HG03060 (cell line): ENCODE results near the gene ACACA.

Source experiments
- ATAC-seq: cut with Tn5 transposase; IDR thresholded peaks from one replicate; pipeline ENCODE4 v1.9.1; 2021; ENCODE audit warnings: low read depth, moderate number of reproducible peaks; ENCODE audit not compliant: unreplicated experiment

Gene ACACA

DNA sequence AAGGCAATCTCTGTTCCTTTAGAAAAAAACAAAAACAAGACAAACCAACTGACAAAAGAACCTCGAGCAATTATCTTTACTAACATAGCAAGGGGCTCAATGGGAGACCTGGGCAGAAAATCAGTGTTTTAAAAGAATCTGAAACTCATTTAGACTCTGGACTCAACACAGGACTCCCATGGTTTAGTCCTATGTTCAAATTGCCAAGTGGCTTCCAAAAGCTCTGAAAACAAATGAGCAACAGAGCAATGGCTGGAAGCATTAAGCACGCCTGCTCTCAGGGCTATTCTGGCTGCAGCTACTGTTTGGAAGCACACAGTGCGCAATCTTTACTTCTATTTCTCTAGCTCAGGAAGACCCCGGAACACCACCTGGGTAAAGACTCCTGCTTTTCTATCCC is 295.9 kb downstream of the ACACA start:
- no peak for ATAC-seq

DNA sequence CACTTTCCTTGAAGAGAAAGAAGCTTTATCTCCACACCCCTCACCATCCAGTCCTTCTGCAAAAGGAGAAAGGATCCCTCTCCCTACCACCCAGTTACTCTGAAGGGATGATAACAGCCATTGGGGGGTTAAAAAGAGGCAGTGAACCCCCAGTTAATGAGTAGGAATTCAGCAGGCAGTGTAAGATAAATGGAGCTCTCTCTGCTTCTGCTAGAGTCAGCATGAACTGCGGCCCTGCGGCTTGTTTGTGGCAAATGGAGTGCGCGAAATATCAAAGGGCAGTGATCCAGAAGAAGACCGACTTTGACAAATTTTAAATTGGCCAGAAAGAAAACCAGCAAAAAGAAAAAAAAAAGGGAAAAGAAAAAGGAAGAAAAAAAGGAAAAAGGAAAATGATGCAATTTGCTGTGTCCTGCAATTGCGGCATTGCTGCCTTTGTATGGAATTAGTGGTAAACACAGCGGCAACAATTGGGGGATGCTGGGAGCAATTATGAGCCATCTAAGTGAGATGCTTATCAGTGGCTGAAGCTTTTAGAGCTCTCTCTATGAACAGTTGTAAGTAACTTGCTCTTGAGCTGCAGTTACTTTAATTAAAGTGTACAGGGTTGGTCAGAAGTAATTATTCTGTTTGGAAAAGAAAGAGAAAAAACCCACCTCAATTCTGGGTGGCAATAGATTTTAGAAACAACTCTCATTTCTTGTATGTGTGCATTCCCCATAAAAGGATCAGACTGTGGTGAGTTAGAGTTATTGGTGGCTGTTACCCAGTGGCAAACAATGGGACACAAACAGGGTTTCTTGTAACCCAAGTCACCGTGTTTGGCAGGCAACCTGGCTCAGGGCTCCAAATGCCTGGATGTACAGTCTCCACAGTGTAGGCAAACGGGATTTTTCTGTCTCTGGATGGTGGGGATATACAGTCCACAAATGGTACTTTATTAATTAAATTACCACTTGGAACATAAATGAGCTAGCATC is 296.6 kb downstream of the ACACA start:
- no peak for ATAC-seq

DNA sequence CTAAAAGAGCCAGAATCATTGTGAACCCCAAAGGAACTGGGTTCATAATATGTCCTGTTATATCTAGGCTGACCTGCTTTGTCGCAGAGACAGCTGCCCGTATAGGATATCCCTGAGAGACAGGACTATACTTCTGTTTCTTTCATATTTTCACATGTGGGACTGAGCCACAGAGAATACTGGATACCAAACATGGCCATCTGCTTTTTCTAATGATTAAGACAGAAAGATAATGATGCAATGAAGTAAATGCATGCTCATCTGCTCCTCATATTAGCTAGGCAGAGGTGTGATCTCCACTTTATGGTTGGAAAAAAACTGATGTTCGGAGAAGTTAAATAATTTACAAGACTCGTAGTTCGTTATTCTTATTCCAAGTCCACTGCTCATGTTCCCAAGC is 297.5 kb downstream of the ACACA start:
- ATAC-seq = no peak

DNA sequence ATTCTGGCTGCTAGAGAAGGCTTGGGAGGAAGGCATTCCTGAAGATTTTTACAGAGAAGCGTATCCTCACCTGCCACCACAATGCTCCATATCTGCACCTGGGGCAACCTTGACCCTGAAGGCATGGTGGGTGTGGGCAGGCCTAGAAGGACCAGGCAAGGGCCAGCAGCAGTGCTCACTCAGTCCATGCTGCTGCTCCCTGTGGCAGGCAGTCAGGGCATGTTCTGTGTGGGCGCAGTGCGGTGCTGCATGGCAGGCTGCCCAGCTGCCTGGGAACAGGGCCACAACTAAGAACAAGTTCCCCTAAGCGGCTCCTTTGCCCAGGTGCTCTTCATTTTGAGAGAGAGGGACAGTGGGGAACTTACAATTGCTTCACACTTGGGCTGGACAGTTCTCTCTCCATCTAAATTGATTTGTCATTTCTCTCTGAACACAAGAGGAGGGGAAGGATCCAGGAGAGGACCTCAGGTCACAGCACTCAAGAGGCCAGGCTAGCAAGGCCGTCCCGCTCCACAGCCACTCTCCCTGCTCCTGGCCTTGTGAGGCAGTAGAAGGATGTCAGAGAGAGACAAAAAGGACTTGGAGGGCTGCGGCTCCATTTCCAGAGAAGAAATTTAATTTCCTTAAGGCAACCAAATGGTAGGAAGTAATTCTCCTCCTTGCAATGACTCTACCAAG is 299.1 kb downstream of the ACACA start:
- no peak for ATAC-seq

DNA sequence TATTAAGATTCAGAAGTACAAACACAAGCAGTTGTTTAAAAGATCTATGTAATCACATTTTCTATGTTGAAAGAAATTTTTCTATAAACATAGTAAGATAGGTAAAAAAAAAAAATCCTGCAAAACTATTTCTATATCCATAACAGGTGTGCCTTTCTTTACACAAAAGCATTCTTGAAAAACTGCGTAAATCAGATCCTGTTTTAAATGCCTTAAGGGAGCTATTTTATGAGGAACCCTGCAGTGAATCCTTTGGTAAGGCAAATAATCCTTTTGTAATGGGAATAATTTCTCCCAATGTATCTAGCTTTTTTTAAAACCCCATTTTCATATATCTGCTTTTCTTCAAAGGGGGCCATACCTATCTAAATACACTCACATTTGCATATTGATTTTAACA is 300.6 kb downstream of the ACACA start:
- no peak for ATAC-seq

DNA sequence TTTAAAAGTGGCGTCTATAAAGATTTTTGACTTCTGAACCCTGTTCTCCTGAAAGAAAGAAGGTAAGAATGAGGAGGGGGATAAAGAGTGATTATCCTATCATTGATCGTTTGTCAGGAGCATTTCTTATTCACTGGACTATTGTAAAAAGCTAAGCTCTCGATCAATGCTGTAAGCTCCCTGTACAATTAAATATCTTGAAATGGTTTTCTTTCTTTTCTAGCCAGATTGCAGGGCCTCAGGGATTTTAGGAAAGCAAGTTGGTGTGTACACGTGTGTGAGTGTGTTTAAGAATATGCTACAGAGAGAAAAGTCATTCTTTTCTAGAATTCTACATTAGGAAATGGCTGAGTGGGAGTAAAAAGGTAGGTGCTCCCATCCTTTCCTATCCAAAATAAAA is 303.4 kb downstream of the ACACA start:
- ATAC-seq = no peak

DNA sequence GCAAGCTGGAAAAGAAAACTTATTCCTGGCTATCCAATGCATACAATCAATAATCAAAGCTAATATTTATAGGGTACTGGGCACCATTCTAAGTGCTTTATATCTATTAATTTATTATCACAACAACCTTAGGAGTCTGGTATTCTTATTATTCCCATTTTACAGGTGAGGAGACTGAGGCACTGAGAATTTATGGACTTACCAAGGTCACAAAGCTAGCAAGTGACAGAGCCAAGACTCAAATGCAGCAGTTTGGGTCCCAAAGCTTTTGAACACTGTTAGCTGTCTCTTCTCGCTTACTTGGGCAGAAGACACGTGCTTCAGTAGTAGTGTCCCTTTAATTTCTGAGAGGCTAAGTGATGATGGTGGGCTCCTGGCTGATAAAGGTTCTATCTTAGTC is 305.3 kb downstream of the ACACA start:
- no peak for ATAC-seq

DNA sequence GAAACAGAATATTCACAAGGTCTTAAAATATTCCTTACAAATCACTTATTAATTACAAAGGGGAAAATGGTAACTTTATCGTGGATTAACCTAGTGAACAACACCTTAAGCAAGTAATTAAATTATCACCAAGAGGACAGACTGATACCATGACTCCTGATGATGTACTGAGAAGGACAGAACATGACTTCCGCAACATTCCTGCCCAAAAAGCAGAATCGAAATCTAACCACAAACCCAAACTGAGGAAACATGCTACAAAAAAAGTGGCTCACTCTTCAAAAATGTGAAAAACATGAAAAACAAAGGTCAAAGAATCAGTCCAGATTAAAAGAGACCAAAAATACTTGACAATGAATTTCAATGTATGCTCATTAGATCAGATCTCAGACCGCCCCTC is 306.4 kb downstream of the ACACA start:
- ATAC-seq = no peak

DNA sequence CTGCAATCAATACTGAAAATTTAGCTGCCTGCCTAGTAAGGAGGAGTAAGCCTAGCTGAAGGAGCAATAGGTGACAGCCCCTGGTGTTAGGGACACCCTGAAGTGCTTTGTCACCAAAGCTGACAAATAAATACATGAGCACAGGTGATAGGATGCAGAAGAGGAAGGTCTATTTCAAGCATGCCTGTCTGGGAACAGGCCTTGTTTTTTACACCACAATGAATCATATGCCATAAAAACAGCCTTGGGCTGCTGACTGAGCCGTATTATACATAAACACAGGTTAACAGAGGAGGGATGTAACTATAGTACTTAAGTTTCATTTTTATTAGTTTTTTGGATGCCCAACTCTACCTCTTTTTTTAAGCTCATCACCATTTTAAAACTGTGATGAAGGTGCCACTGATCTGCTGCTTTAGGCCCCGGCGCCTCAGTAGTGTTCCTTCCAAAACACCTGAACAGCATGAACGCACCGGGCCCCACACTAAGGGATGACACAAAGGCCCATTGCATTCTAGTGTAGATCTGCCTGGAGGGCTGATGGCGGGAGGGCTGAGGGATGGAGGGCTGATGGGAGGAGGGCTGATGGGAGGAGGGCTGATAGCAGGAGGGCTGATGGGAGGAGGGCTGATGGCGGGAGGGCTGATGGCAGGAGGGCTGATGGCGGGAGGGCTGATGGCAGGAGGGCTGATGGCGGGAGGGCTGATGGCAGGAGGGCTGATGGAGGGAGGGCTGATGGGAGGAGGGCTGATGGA is 307.5 kb downstream of the ACACA start:
- ATAC-seq = no peak

DNA sequence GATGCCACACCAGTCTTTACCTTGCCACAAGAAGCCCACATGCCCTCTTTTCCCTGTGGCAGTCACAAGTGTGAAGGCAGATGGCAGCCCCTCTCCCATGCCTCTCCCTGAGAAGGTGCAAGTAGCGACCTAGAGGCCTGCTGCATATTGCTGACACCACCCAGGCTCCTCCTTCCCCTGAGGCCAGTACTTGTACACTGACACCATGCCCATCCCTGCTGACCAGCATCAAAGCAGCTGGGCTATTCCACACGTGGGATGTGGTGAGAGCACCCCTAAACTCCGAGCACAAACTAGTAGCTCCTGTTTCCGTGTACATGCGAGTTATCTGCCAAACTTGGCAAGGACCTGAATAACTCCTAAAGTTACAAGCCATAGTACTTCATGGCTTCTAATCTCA is 308.5 kb downstream of the ACACA start:
- no peak for ATAC-seq

DNA sequence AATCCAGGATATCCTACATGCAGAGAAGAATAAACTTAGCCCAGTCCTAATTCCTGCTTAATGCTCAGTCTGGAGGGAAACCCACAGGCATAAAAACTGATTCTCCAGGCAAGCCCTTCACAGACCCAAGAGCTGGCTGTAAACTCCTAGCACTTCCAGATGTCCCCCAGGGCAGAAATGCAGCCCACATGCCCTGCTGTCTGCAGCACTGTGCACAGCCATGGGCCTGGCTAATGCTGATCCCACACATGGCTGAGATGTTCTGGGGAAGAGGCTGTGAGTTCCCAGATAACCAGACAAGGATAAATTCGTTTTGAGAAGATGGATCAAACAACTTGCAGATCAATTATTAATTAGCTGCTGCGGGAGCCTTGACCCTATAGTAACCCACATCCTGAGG is 309.5 kb downstream of the ACACA start:
- no peak for ATAC-seq

DNA sequence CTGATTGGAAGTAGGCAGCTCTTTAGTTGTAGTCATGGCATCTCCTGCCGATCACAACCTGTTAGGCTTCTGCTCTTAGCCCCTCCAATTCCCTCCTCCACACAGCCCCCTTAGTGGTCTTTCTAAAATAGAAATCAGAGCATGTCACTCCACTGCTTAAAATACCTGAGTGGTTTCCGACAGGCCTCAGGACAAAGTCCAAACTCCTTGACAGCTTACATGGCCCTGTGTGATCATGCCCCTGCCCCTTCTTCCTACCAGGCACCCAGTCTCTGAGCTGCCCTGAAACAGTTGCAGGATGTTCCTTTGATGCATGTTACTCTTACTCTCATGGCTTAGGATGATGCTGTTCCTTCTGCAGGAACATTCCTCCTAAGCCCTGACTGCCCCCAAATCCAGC is 310.6 kb downstream of the ACACA start:
- no peak for ATAC-seq

DNA sequence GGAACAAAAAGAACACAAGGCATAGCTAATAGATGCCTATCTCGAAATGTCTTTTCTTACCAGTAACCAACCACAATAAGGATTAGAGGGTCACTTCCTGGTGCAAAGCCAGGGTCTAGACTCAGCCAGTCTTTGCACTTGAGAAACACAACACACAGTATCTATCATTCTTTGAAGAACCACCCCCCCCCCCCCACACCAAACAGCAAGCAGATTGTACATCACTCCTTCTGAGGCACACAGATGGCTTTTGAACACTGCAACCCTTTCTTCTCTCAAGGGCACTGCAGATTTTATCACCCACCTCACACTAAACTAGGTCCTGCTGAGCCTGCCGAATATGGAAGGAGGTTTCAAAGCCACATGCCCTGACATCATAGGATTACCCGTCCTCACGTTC is 312.2 kb downstream of the ACACA start:
- no peak for ATAC-seq

DNA sequence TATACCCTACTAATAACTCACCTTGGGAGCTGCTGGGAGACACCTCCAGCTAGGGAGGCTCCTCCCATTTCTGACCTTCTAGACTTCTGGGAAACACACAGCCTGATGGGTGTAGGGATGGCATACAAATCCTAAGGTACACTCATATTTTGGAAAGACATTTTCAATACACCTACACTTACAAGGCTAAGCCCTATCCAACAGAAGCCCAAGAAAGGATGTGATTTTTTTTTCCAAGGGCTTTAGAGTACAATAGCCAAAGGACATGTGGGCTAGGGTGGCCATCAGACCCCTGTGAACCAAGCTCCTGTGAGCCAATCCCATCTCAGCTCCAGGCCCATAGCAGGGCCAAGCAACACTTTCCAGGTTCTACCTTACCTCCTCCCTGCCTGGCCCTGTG is 313.9 kb downstream of the ACACA start:
- ATAC-seq = no peak

DNA sequence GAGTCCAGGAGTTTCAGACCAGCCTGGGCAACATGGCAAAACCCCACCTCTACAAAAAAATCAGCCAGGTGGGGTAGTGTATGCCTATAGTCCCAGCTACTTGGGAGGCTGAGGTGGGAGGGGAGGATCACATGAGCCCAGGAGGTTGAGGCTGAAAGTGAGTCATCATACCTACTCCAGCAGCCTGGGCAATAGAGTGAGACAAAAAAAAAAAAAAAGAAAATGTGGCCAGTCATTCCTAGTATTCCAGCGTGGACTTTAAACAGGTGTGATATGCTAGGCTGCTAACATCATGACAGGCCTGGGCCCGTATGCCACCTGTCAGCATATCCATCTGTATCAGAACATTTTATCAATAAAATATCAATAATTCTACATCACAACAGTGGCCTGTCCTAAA is 314.6 kb downstream of the ACACA start:
- ATAC-seq = no peak

DNA sequence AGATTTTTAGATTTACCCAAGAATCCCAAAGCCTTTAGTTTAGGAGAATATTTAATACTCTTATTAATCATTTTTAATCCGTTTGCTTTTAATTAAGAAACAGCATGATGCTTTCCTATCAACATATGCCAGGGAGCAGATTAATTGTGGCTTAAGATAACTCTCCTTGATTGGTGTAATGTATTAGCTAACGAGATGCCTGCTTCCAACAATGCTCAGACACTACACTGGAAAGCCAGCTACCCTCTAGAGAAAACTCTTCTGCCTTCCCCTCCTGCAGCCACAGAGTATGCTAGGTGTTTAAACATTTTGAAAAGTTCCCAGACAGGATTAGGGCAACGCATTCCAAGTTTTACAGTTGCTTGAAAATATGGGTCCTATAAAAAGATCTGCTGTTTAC is 315.7 kb downstream of the ACACA start:
- ATAC-seq = no peak

DNA sequence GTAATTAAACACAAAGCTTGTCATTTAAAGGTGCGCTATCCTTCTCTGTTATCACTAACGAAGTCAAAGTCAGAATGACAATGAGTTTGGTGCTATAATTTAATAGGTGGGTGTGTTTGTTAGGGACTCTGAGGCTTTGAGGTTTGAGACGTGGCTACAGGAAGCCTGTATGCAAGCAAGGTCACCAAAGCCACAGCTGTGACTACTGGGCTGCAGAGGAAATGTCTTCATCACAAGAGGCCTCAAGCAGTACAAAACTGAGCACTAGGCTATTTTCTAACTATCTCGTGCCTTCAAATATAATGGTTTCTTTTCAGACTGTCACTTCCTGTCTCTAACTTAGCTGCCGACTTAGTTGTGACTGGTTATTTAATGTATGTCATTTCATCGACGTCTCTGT is 316.7 kb downstream of the ACACA start:
- no peak for ATAC-seq

DNA sequence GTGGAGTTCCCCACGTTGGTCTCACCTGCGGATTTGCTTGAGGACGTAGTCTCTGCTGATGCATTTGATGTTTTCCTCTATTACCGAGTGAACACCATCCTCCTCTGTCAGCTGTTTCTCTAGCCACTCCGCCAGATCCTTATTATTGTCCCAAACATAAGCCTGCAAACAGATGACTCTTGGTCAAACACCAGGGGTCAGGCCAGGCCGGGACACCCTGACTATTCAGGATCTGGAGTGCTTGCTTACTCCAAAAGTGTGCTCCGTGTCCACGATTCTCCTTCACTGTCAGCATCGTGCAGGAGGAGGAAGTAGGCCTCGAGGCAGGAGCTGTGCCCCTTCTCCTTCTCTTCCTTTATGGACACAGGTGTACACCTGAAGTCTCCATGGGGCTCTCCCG is 317.7 kb downstream of the ACACA start:
- ATAC-seq = no peak

DNA sequence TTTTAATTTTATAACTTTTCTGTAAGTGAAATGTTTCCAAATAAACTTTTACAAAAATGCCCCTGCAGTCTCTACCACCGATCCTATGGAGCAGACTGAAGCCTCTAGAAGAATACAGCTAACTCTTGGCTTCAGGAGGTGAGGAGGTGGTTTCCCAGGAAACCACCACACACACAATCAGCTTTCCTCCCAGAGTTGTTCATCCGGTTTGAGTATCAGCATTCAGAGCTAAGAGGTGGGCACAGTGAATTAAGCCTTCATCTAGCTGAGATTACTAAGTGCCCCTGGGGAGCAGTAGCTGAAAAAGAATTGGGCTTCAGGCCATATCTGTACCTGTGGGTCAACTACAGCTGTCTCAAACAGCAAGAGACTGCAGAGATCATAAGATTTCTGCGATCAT is 318.2 kb downstream of the ACACA start:
- no peak for ATAC-seq

DNA sequence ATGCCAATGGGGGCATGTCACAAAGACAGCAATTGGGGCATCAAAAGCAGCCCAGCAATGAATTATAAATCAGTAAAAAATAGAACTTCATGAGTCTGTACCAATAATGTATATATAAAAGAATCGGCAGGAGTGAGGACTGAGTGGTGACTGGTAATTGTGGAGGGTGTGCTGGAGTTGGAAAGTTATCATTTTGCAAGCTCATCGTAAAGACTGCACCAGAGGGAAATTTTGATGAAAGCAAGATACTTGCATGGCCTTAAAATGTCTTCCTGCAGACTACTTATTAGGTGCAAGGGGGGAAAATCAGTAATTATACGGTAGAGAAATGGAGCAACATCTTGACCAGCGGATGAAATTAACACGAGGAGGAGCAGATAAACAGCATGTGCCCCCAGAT is 319.0 kb downstream of the ACACA start:
- no peak for ATAC-seq

DNA sequence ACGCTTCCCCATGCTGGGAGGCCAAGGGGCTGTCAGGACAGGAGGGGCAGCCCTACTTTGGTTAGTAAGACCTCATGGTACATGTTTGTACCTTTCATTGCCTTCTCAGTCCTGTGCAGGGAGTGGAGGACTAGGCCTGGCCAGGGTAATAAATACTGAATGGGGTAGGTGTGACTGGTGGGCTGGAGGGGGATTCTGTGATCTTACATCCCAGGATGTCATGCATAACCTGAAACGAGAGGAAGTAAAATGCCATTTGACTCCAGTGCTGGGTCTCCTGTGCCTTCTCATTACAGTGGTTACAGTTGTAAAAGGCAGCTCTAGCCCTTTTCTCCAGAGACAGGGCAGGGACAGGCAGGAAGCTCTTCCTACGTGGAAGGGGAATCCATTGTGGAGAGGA is 319.7 kb downstream of the ACACA start:
- no peak for ATAC-seq
